Fibroblast of skin of back (primary cell): ENCODE data around the gene ODAD3. TPM values are rescaled to one million over a fixed set of nuclear protein-coding genes. Genes with fewer than 3 reads are reported as not detected.
"Not testable (repeated sequence)": the region's sequence is repeated elsewhere in the genome, so short reads cannot be mapped to it uniquely, and the experiment has no call there.

ENCODE experiments used
- DNase-seq: peaks from one replicate; pipeline ENCODE4 v3.0.0-alpha.2; 2013
- polyA plus RNA-seq, 2 experiments: library from polyadenylated mRNA; unstranded; fragments of 120-200 nt; gene quantifications; one replicate each; pipeline ENCODE4 v1.2.1, GENCODE V29; 2013; ENCODE audit not compliant: insufficient read length in 2 of 2

ODAD3 gene
- 0.17 TPM for polyA plus RNA-seq (2013, experiment 1 of 2; ENCODE audit: insufficient read length)
- polyA plus RNA-seq (2013, experiment 2 of 2; ENCODE audit: insufficient read length): 0.11 TPM

DNA sequence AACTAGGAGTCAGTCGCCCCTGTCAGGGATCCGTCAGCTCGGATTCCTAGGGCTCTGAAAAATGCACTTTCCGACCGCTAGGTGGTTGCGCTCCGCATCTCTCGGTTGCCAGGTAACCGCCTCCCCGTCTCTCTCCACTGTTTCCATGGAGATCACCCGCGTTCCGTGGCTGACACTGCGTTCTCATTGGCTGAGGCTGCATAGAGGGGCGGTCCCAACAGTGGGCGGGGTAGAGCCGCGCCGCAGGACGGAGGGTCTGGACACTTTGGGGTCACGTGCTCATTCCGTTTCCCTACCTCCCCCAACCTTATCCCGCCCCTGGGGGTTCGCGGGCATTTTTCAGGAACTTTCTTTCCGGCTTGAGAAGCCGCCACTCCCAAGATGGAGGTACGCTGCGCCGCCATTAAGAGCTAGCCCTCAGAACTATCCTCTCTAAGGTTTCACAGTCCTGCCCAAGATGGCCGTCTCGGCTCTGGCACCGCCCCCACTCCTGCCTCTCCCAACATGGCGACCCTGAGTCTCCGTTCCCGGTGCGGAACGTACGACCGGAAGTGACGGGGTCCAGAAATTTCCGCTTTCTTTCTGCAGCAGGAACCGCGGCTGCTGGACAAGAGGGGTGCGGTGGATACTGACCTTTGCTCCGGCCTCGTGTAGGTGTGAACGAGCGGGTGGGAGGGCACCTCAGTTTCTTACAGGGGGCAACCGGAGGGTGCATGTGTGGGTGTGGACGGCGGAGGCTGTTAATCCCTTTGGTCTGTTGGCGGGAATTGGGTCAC lies at the start of gene ODAD3, which contains the start of gene PRKCSH:
Gene ODAD3 (minus strand): TSS at position 65 of the 776 bp plus-strand sequence. CDS start 105 bp downstream, outside the sequence.
Gene PRKCSH (plus strand): TSS at position 579 of the 776 bp plus-strand sequence. CDS start 483 bp downstream, outside the sequence.
- peak; percentile 100 for DNase-seq

DNA sequence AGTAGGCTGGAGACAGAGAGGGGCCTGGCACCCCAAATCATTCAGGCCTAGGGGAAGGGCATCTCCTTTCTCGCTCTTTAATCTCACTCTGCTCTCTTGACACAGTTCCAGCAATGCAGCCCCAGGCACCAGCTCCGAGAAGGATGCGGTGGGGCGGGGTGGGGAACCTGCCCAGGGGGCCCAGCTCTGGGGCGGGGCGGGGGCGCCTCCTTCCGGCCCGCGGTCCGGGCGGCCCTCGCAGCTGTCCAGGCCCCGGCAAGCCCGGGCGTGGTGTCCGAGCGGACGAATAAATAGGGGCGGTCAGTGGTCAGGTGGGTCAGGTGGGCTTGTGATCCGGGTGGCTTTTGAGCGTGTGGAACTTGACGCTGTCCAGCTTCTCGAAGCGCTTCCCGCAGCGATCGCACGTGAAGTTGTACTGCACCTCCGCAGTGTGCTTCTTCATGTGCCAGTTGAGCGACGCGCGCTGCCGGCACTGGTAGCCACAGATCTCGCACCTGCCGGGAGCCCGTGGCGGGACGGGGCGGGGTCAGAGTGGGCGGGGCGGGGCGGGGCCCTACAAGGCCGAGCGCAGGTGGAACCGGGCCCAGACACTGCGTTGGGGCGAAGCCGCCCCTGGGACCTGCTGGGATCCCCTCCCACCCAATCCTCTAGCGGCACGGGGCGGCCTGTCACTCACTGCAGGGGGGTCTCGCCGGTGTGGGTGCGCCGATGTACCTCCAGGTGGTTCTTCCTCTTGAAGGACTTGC lies 48.6 kb upstream of the ODAD3 start:
- no peak for DNase-seq

DNA sequence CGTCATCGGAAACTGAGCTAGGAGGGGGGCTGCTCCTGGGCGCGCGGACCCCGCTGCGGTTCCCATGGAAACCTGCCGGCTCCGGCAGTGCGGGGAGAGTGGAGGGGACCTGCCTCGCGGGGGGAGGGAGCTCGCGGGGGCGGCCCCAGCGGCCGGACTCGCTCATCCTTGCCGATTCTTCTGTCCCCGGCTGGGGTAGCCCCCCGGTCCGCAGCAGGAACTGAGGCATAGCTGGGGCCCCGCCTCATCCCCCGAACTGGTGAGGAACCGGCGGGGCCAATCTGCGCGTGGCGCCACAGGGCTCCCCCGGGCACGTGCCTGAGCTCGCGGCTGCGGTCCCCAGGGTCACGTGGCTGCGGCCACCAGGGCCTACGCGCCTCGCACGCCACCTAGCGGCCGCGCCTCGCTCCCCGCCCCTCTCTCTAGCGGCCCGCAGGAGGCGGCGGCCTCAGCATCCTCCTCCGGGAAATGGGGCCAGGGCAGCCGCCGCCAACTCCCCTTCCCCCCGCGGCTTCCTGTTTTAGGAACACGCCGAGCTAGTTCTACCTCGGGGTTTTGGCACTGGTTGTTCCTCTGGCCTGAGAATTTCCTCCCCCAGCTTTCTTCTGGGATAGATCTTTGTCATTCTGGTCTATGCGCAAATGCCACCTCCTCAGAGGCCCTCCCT lies 47.6 kb upstream of the ODAD3 start:
- DNase-seq: peak; percentile 78

DNA sequence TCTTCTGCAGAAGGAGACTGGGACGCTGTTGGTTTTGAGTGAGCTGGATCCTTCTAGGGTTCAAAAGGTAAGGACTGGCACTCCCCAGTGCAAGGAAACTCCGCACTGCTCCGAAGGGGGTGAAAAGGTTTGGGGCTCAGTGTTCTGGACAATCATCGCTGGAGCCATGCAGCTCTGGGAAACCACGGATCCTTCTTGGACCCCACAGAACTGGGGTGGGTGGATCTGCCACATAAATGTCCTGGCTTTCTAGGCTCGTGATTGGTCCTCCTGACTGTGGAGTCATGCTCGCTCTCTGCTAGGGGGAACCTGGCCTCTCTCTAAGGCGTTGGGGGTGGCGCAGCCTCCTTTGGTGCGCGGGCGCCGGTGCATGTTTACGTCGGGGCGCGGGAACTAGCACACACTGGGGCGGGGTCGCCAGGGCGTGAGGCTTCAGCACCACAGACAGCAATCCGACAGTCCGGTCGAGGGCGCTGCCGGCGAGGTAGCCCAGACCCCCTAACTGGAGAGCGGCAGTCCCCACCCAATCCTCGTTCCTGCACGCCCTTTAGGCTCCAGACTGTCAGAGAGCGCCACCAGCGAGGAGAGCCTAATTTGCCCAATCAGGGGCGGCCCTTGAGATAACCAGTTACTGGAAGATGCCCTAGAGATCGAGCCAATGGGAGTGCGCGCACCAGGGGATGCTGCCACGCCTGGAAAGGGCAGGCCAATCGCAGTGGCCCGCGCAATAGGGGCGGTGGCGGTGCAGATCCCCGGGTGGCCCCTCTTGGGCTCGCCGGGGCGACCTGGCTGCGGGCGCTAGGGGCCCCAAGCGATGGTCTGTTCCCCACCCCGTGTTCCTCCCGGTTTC lies 46.8 kb upstream of the ODAD3 start:
- peak; percentile 89 for DNase-seq

DNA sequence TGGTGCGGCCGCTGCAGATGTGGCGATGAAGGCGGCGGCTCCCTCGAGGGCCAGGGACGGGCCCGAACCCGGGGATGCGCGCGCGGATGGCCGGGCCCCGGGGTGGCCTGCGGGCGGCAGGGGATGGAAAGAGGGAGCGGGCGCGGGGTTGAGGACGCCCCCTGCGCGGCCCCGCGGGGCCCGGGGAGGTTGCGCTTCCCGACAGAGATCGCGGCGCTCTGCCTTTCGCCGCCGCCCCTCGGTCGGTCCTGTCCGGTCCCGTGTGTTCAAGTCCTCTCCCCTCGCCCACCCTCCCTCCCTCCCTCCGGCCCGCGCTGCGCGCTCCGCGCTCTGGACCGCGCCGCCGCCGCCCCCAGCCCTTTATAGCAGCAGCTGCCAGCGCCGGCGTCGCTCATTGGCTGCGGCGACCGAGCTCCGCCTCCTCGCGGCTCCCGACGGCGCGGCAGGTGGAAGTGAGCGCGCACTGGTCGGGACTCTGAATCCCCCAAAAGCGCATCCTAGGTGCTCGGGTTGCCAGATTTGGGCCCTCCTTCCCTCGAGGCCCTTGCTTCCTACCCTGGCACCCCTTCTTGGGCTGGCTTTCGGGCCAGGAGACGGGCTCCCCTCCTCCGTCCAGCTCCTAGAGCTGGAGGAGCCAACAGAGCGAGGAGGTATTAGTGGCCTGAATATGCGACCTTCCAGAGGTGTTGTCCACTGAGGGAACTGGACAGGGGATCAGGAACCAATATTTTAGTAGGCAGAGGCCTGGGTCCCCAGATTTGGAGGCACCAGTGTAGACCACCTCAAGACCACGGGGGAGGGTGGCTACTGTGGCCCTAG lies 46.0 kb upstream of the ODAD3 start, which contains the start of gene ELAVL3:
Gene ELAVL3 (minus strand): TSS at position 332 of the 819 bp plus-strand sequence. CDS start 438 bp downstream, outside the sequence.
- DNase-seq: no peak

DNA sequence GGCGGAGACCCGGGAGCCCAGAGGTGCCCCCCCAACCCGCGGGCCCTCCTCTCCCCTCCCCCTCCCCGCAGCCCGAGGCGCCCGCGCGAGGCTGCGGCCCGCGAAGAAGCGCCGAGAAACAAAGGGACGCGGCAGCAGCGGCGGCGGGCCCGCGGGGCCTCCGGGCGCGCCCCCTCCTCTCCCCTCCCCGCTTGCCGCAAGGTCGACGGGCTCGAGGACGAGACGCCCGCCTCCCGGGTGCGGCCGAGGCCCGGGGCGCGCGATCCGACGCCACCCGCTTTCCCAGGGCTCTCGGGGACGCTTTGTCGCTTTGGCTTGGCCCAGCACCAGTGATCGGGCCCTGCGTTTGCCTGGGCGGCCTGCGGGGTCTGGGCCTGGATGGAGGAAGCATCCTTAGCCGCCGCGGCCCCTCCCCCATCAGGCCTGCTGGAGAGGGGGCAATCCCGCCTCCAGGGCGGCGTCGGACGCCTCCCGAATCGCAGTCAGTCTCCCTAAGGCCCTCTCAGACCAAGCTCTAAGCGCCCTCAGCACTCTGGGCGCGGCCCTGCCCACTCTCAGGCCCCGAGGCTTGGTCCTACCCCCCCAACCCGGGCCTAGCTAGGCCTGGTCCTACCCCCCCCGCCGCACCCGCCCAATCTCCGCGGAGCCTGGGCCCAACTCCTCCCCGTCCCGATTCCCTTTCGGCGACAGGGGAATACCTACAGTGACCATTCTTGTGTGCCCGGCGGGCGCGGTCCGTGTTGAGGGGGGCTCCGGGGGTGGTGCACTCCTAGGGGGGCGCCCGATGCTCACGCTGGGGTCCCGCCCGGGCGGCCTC lies 45.2 kb upstream of the ODAD3 start:
- no peak for DNase-seq

DNA sequence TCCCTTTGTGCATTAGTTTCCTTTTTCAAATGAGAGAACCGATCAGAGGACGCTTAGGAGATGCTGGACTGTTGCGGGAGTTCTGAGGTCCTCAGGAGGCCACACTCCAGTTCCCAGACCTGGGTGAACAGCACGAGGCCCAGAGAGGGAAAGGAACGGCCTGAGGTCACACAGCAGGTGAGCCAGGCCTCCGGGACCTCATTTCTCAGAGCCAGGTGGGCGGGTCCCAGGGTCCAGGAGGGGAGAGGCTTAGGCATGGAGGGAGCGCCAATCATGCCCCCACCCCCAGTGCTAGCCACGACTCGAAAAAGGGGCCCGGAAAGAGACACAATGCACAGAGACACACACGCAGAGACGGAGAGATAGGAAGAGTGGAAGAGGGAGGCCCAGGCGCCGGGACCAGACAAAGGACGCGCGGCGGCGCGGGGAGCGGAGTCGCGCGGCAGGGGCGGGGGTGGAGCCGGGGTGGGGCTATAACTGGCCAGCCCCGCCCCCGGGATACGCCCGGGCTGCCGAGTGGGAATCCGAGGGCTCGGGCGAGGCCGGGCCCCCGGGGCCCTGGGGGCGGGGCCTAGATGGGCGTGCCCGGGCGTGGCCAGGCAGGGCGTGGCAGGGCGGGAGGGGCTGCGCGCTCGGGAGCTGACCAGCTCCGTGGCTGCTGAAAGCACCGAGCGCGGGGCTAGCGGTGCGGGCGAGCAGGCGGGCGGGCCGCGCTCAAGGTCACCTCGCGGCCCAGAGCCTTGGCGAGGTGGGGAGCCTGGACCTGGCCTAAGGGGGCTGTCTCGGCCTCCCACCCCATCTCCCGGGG lies 44.4 kb upstream of the ODAD3 start:
- peak; percentile 22 for DNase-seq

DNA sequence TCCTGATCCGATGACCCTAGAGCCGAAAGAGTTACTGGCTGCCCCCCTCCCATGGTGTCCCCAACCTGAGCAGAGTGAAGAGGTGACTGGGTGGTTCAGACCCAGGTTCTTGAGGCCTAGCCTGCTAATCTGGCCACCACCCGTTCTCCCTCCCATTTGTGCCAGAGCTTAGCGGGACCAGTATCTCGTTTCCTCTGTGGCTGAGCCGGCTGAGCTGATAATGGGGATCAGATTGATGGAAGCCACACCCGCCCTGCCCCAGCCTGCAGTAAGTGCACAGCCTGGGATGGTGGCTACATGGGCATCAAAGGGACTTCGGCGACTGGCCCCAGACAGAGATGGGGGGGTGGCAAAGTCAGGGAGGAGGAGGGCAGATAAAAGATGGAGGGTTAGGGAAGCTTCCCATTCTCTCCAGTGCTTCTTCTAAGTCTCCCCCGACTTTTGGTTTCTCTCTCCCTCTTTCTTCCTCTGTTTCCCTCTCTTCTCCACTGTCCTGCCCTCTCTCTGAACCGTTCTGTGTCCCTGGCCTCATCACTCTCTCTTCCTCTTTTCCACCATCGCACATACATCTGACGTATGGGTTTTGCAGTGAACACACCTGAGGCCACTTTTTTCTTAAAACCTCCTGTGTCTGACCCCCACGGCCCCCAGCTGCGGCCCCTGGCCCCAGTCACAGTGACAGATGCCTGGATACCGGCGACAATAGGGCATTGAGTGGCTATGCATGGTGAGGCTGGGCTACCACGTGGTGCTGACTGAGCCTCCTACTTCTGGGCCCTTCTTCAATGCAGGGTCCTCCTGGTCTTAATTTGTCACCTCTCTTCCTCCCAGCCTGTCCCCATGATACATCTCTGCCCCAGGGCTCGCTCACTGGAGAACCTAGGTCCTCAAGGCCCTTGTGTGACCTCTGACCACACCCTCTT lies 43.5 kb upstream of the ODAD3 start:
- no peak for DNase-seq

DNA sequence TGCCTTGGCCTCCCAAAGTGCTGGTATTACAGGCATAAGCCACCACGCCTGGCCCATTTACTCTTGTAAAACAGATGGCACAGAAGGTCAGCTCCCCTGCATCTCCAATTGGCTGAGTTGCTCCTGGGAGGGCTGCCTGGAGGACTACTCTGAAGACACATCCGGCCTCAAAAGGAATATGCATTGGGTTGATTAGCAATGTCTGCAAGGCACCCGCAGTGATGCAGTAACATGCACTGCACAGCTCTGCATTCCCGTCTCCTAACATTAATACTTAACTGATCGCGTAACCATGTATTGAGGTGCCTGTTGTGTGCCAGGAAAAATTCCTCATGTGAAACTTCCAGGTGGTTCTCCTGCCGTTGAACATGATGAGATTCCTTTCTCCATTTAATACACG lies 40.9 kb upstream of the ODAD3 start:
- DNase-seq: no peak

DNA sequence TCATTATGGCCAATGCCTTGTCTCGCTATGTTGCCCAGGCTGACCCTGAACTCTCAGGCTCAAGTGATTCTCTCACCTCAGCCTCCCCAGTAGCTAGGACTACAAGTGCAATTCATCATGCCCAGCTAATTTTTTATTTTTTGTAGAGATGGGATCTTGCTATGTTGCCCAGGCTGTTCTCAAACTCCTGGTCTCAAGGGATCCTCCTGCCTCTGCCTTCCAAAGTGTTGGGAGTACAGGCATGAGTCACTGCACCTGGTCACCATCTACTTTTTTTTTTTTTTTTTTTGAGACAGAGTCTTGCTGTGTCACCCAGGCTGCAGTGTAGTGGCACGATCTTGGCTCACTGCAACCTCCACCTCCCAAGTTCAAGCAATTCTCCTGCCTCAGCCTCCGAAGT lies 40.4 kb upstream of the ODAD3 start:
- not testable (repeated sequence) for DNase-seq

DNA sequence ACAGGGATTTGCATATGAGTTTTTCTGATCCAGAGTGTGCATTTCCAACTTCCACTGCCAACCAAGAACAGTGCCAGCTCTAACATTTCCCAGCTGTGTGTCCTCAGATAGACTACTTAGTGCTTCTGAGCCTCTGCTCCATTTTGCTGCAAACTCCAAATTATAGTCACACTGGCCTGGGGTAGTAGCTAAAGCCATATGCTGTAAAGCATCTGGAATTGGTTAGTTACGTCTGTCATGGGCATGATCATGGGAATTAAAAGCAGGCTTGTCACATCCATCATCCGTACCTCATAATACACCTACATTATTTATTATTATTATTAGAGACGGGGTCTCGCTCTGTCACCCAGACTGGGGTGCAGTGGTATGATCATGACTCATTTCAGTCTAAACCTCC lies 38.8 kb upstream of the ODAD3 start:
- DNase-seq: no peak

DNA sequence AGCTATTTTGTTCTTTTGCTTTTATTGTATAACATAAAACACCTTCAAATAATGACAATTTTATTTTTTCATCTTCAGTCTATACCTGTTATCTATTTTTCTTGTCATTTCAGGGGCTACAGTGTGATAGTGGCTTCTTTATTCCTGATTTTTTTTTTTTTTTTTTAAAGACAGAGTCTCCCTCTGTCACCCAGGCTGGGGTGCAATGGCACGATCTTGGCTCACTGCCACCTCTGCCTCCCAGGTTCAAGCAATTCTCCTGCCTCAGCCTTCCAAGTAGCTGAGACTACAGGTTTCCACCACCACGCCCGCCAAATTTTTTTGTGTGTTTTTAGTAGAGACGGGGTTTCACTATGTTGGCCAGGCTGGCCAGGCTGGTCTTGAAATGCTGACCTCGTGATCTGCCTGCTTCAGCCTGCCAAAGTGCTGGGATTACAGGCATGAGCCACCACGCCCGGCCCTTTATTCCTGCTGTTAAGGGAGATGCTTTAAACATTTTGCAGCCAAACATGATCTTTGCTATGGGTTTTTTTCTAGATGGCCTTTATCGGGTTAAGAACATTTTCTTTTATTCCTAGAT lies 33.4 kb upstream of the ODAD3 start:
- not testable (repeated sequence) for DNase-seq

DNA sequence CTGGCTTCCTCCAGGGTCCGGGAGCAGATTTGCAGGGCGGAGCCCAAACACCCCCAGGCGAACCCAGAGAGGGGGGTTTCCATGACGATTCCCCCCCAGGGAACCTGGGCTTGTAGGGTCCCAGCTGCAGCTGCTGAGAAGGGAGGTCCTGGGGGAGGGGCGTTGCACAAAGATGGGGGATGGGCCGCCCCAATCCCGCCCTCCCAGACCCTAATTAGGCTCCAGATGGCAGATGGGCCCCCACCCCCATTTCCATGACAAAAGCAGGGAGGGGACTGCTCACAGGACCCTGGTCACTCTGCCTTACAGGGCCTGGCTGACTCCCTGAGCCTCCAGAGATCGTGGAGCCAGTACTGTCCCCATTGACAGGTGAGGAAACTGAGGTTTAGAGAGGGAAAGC lies 30.7 kb upstream of the ODAD3 start:
- DNase-seq: no peak

DNA sequence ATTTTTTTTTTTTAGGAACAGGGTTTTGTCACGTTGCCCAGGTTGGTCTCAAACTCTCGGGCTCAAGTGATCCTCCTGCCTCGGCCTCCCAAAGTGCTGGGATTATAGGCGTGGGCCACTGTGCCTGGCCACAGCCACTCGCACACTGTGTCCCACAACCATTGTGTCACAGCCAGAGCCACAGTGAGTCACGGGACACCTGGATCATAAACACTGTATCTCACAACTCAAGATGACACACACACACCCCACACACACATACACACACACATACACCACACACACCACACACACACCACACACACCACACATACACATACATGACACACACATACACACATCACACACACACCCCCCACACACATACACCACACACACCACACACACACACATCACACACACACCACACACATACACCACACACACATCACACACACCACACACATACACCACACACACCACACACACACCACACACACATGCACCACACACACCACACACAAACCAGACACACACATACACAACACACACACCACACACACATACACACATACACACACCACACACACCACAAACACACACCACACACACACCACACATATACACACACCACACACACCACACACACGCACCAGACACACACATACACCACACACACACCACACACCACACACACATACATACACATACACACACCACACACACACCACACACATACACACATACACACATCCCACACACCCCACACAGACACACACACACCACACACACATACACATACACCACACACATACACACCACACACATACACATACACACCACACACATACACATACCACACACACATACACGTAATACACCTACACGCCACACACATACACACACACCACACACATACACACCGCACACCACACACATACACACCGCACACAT lies 29.7 kb upstream of the ODAD3 start:
- DNase-seq: no peak

DNA sequence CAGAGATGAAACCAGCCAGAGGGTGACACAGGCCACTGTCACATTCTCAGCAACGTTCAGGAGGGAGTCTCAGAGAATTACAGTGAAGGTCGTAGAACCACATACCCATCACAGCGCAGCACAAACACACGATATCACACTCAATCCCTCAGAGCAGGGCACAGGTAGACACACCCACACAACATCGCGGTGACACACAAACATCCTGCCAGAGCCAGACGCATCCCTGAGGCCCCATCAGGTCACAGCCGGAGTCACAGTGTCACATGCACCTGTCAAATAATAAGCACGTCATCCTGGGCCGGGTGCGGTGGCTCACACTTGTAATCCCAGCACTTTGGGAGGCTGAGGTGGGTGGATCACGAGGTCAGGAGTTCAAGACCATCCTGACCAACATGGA lies 28.5 kb upstream of the ODAD3 start:
- DNase-seq: no peak

DNA sequence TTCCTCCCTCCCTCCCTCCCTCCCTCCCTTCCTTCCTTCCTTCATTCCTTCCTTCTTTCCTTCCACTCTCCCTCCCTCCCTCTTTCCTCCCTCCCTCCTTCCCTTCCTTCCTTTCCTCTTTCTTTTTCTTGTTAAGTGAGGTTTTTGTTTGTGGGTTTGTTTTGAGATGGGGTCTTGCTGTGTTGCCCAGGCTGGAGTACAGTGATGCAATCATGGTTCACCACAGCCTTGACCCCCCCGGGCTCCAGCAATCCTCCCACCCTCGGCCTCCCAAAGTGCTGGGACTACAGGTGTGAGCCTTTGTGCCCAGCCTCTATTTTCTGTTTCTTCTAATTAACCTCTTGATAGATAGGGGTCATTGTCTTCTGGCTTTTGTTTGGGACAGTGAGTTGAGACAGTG lies 26.5 kb upstream of the ODAD3 start:
- no peak for DNase-seq

DNA sequence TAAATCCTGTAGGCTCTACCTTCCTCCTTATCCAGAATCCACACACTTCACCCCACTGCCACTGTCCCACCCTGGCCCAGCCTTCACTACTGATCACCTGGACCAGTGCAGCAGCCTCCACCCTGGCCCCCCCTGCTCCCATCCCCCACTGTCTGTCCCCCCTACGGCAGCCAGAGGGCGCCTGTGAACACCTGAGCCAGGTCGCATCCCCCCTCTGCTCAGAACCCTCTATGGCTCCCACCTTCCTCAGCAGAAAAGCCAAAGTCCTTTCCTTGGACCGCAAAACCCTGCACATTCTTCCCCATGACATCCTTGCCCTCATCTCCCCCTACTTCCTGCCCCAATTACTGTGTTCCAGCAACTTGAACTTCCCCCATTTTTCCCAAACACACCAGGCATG lies 25.3 kb upstream of the ODAD3 start:
- no peak for DNase-seq
